ENCODE data around the gene SMYD3. TPM values are rescaled to one million over a fixed set of nuclear protein-coding genes. Genes with fewer than 3 reads are reported as not detected.

Gene SMYD3
- total and polyA plus RNA-seq, 9 of the 15 experiments (the other 6 are each of a cell fraction or from before 2014, with no cell fraction given) = 128 to 440 (median 197) TPM

GRCh38 chr1:245773344-245773743 is 733.7 kb downstream of the SMYD3 start:
- ATAC-seq (no peak), DNase-seq (ENCODE audit: extremely low read depth in 1 of 4, low spot score in 3 of 4) (no peak), FAIRE-seq (no peak)
- no TSS peak for BruUV-seq (replicated peaks)
- H3K9ac ChIP-seq (ENCODE audit: insufficient read depth in 1 of 2, low read depth in 2 of 2, low read length in 2 of 2) = no peak overlapping the region
- H3K4me3 ChIP-seq = no peak overlapping the region
- no peaks in the 10 kb centered on the region for H4K20me1 ChIP-seq (replicated peaks; ENCODE audit: control insufficient read depth, insufficient read depth, low read length)
- TF ChIP-seq NONO (IDR thresholded peaks at IDR 0.05; ENCODE audit: low read depth in 2 of 2, low read length in 1 of 2) (no peak), ZMIZ1 (IDR thresholded peaks at IDR 0.05; ENCODE audit: low read depth in 2 of 2, low read length in 2 of 2) (no peak), ZFP30 (CRISPR knock-in tag; IDR thresholded peaks at IDR 0.05; ENCODE audit: borderline replicate concordance) (no peak), CHD4 (IDR thresholded peaks at IDR 0.05; ENCODE audit: insufficient read depth, insufficient replicate concordance, low read depth, low read length, poor library complexity, severe bottlenecking) (no peak)
- H3K9me3 ChIP-seq (replicated peaks; ENCODE audit: control insufficient read depth, insufficient read depth, low read depth, low read length) = no peaks in the 10 kb centered on the region
- H3K79me2 ChIP-seq (ENCODE audit: control insufficient read depth, insufficient read depth, low read length) = peaks cover 3% of the 10 kb centered on the region; the same call in 1 of the 3 replicates
- H3K4me1 ChIP-seq (replicated peaks in 1 of 2; ENCODE audit: control insufficient read depth in 2 of 2, insufficient read depth in 2 of 2, low read length in 2 of 2) = 0 out of 5 replicates have a peak, but pooled peaks cover 0 to 3% of the 10 kb centered on the region in 2 experiments
- H3K27ac ChIP-seq (ENCODE audit: extremely low read depth, low read depth, low read length) = no peak overlapping the region
- H3K4me2 ChIP-seq (ENCODE audit: insufficient read depth, low read length) = no peak overlapping the region
- intact Hi-C loops (cut with micrococcal nuclease) (no loop called here), in situ Hi-C loops (cut with MboI) (no loop called here)
- H3K9me1 ChIP-seq (ENCODE audit: control insufficient read depth, insufficient read depth, low read length) = no peaks in the 10 kb centered on the region
- ChIA-PET CTCF (ENCODE audit: low intra/inter-chr PET ratio) (no interaction called here), POLR2A (no interaction called here)
- H3K27me3 ChIP-seq (ENCODE audit: control insufficient read depth in 2 of 2, insufficient read depth in 2 of 2, low read length in 2 of 2) = no peaks in the 10 kb centered on the region
- 97% methylated on average over 3 of the region's 3 CpGs for WGBS (ENCODE audit: insufficient coverage, low coverage, missing lambda C conversion rate)
- H2AFZ ChIP-seq (ENCODE audit: low read depth, low read length) = no peak overlapping the region
- peaks cover 32% of the 10 kb centered on the region; the same call in 2 of the 3 replicates for H3K36me3 ChIP-seq (ENCODE audit: control insufficient read depth, insufficient read depth, low read length)

Measured in K562 (cell line).